Spleen (tissue), 7 donors: ENCODE measurements around the gene SLC25A3.

Experiments used
- POLR2AphosphoS5 ChIP-seq, 3 donors: sonication (generic); formaldehyde crosslinking; IDR thresholded peaks; one replicate each; pipeline ENCODE4 v1.5.1; 2017; ENCODE audit warnings: antibody characterized with exemption in 3 of 3
- TF ChIP-seq, protein P1 (sequence below), 11 experiments: fragments of 200-600 bp in 7 of 11; fragments of 450-650 bp in 4 of 11; sonication (generic) in 4 of 11; IDR thresholded peaks in 8 of 11; conservative IDR thresholded peaks in 3 of 11; 1 replicate in 7 of 11; 2 replicates in 4 of 11; pipeline versions ENCODE4 v1.4.0 to v1.8.0; 2016 to 2021; ENCODE audit warnings: antibody characterized with exemption in 11 of 11, inconsistent platforms in 4 of 11, mild to moderate bottlenecking in 1 of 11
- donor health status: DM: no; HTN: no; CAD: no; lungs with moderate emphysema.
- donor health status: DM: no; HTN: no; CAD: no.
- donor health status: DM: no; HTN: no; CAD: no.

DNA sequence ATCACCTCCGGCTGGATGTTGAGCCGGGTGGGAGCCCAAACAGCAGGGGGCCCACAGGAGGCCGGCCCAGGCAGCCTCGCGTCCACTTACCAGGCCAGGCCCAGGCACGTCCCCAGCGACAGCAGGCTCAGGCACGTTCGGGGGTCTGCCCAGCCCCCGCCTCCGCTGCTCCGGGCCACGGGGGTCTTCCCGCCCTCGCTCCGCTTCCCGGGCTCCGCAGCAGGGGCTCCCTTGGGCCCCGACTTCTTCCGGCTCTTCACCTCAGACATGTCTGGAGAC lies 50.9 kb downstream of the SLC25A3 start:
- TF ChIP-seq, protein P1, sequence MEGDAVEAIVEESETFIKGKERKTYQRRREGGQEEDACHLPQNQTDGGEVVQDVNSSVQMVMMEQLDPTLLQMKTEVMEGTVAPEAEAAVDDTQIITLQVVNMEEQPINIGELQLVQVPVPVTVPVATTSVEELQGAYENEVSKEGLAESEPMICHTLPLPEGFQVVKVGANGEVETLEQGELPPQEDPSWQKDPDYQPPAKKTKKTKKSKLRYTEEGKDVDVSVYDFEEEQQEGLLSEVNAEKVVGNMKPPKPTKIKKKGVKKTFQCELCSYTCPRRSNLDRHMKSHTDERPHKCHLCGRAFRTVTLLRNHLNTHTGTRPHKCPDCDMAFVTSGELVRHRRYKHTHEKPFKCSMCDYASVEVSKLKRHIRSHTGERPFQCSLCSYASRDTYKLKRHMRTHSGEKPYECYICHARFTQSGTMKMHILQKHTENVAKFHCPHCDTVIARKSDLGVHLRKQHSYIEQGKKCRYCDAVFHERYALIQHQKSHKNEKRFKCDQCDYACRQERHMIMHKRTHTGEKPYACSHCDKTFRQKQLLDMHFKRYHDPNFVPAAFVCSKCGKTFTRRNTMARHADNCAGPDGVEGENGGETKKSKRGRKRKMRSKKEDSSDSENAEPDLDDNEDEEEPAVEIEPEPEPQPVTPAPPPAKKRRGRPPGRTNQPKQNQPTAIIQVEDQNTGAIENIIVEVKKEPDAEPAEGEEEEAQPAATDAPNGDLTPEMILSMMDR (IDR thresholded peaks at IDR 0.05 in 8 of 11, conservative IDR thresholded peaks at IDR 0.05 in 3 of 11) = peak in 1 of 11 experiments; percentile 17
- no peak for TF ChIP-seq POLR2AphosphoS5 (IDR thresholded peaks at IDR 0.05)
